Aorta (tissue), 5 donors: ENCODE data around the gene ATG14. TPM values are rescaled to one million over a fixed set of nuclear protein-coding genes. Genes with fewer than 3 reads are reported as not detected.

Experiments used
- ATAC-seq: fragments of 200-7000 bp; cut with Tn5 transposase; one replicate; pipeline ENCODE4 v1.9.1; 2022; ENCODE audit warnings: moderate library complexity; ENCODE audit not compliant: low FRiP score
- DNase-seq, 2 donors: peaks; one replicate each; pipeline ENCODE4 v3.0.0-alpha.2; 2020
- H3K27ac ChIP-seq, 2 donors: one replicate each; pipeline ENCODE4 v1.5.1; 2013; ENCODE audit warnings: low read length in 2 of 2, mild to moderate bottlenecking in 2 of 2, moderate library complexity in 2 of 2, control low read depth in 1 of 2, inconsistent platforms in 1 of 2, low read depth in 1 of 2
- H3K27me3 ChIP-seq, 2 donors: one replicate each; pipeline ENCODE4 v1.6.1; 2013; ENCODE audit warnings: control low read depth in 1 of 2, low read length in 1 of 2, mild to moderate bottlenecking in 1 of 2, moderate library complexity in 1 of 2; ENCODE audit not compliant: insufficient read depth in 2 of 2, control insufficient read depth in 1 of 2
- H3K36me3 ChIP-seq, 2 donors: one replicate each; pipeline ENCODE4 v1.6.1; 2013; ENCODE audit warnings: control low read depth in 1 of 2, low read length in 1 of 2, mild to moderate bottlenecking in 1 of 2; ENCODE audit not compliant: insufficient read depth in 2 of 2, control insufficient read depth in 1 of 2
- H3K4me1 ChIP-seq, 2 donors: one replicate each; pipeline ENCODE4 v1.6.1; 2013; ENCODE audit warnings: low read length in 2 of 2, control low read depth in 1 of 2, mild to moderate bottlenecking in 1 of 2, moderate library complexity in 1 of 2; ENCODE audit not compliant: insufficient read depth in 2 of 2, control insufficient read depth in 1 of 2
- H3K4me3 ChIP-seq, 2 donors: one replicate each; pipeline ENCODE4 v1.5.1; 2013; ENCODE audit warnings: low read length in 2 of 2, control low read depth in 1 of 2, mild to moderate bottlenecking in 1 of 2
- H3K9me3 ChIP-seq: one replicate; pipeline ENCODE4 v1.6.1; 2013; ENCODE audit warnings: mild to moderate bottlenecking, low read length; ENCODE audit not compliant: control insufficient read depth
- WGBS, 2 donors: extraction: QIAGEN DNeasy Blood & Tissue Kit; methylation state at CpG; one replicate each; pipeline ENCODE4 v1.1.7; 2013; 5-methylcytosine and 5-hydroxymethylcytosine counted together
- intact Hi-C, 2 donors: fragments of 100-400 bp; cut with DNase I; formaldehyde crosslinking; loops; one replicate each; pipeline versions ENCODE4 v1.14.2 to v1.15.0; 2022
- polyA plus RNA-seq, 2 donors: library from polyadenylated mRNA; stranded (reverse); fragments of 200-250 nt; gene quantifications; one replicate each; pipeline ENCODE4 v1.2.3, GENCODE V29; 2013
- total RNA-seq, 2 donors: library from RNA; stranded (reverse); fragmentation: NEBNext Ultra II Directional; extraction: Animal tissue kit (Norgen Biotek cat#: 25700); gene quantifications; one replicate each; pipeline ENCODE4 v1.2.1, GENCODE V29; 2021
- donor health status: healthy with polysubstance abuse.
- donor health status: Bipolar disorder and iron deficiency.
- donor health status: DM: no; HTN: no; CAD: no.
- donor health status: DM: no; HTN: no; CAD: no.
- donor health status: DM: yes; HTN: yes; CAD: no.

ATG14 gene
- total and polyA plus RNA-seq, 4 donors: 6.0 to 19.4 (median 15.1) TPM

DNA sequence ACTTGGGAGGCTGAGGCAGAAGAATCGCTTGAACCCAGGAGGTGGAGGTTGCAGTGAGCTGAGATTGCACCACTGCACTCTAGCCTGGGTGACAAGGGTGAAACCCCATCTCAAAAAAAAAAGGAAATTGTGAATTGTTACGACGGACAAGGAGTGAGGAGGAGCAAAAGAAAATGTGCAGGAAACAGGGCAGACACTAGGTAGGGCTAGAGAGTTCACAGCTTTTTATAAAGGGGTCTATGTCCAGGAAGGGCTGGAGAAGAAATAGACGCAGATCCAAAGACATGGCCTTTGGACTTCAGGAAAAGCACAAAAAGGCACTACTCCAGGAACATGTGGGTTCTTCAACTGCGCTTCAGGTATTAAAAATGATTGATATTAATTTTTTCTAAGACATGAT lies 34.4 kb downstream of the ATG14 start:
- WGBS, 2 donors: 85 to 92% methylated on average over 5 of the region's 5 CpGs
- Histone ChIP-seq H3K4me1 (peaks cover 0 to 6% of the 10 kb centered on the region in 2 donors), H3K27me3 (no peaks in the 10 kb centered on the region), H3K9me3 (no peaks in the 10 kb centered on the region), H3K36me3 (peaks cover 7 to 8% of the 10 kb centered on the region in 2 donors), H3K4me3 (no peak overlapping the region), H3K27ac (no peak overlapping the region)
- DNase-seq: no peak
- no peak for ATAC-seq
- intact Hi-C loops: no loop called here

DNA sequence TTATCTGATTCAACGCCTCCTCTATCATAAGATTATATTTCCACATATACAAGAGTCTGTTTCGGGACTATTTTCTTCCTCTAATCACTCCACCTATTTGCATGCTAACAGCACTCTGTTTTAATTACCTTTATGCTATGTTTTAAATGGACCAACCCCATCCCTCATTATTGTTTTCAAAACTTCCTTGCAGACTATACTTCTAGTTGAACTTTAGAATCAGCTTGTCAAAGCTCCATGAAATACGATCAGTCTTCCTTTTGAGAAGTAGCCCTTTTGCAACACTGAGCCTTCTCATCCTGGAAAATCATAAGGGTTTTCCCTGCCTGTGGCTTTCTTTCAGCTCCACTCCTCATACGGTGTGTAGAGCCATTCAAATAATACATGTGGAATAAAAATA lies 36.9 kb downstream of the ATG14 start:
- 92 to 95% methylated on average over 4 of the region's 4 CpGs for WGBS, 2 donors
- H3K36me3 ChIP-seq: peaks cover 5 to 7% of the 10 kb centered on the region in 2 donors

DNA sequence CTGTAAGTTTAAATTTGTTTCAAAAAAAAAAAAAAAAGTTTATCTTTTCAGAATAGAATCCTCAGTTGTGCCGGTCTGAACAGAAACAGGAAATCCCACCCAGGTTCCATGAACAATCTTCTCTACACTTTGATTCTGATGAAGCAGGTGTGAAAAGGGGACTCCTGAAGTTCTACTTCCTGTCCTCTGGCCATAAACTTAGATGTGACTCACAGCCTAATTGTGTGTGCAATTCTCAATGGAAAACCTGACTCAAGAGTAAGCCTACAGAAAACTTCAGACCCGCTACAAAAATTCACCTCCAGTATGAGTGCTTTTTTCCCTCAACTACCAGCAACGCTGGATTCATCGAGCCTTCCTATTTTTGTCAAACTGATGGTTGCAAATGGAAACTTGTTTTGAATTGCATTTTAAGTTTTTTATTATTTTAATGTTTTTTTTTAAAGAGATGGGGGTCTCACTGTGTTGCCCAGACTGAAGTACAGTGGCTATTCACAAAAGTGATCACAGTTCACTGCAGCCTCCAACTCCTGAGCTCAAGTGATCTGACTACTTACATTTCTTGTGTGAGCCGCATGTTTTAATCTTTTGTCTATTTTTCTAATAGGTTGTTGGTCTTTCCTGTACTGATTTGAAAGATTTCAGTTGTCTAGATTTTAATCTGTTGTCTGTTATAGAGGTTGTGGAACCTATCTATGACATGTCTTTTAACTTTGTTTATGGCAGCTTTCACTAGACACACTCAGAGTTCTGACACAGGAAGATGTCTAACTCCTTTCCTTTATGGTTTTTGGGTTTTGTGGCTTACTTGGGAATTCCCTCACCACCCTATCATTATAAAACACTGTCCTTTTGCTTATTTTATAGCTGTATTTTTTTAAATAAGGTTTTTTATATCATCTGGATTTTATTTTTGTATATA lies 37.6 kb downstream of the ATG14 start:
- no peak for ATAC-seq
- peaks cover 5 to 8% of the 10 kb centered on the region in 2 donors for H3K36me3 ChIP-seq
- DNase-seq: no peak
- no peaks in the 10 kb centered on the region for H3K4me1 ChIP-seq
- H3K27me3 ChIP-seq: no peaks in the 10 kb centered on the region
- no peak overlapping the region for H3K27ac ChIP-seq
- intact Hi-C loops: no loop called here
- WGBS, 2 donors: 85 to 90% methylated on average over 5 of the region's 5 CpGs
- no peak overlapping the region for H3K4me3 ChIP-seq
- no peaks in the 10 kb centered on the region for H3K9me3 ChIP-seq

More for the DNA sequence above, 36.9 kb downstream of the ATG14 start:
- Histone ChIP-seq H3K4me3 (no peak overlapping the region), H3K27ac (no peak overlapping the region), H3K9me3 (no peaks in the 10 kb centered on the region), H3K27me3 (no peaks in the 10 kb centered on the region), H3K4me1 (no peaks in the 10 kb centered on the region)
- intact Hi-C loops: no loop called here
- DNase-seq: no peak
- ATAC-seq: no peak

DNA sequence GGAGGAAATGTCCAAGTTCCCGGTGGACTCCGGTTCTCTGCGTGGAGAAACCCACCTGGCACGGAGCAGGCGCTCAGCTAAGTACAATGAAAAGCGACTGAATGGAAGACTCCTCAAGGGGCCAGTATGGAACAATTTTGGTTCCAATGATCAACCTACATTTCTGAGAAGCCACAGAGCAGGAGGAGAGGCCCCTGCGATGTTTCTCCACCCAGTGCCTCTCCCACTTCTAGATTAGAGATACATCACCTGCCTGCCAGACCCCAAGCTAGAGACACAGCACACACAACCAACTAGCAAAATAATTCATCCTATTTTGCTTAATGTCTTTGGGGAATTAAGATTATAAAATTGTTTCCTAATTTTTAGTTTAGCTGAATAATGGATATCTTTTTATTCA lies 38.8 kb downstream of the ATG14 start:
- H3K36me3 ChIP-seq: peaks cover 5 to 8% of the 10 kb centered on the region in 2 donors

DNA sequence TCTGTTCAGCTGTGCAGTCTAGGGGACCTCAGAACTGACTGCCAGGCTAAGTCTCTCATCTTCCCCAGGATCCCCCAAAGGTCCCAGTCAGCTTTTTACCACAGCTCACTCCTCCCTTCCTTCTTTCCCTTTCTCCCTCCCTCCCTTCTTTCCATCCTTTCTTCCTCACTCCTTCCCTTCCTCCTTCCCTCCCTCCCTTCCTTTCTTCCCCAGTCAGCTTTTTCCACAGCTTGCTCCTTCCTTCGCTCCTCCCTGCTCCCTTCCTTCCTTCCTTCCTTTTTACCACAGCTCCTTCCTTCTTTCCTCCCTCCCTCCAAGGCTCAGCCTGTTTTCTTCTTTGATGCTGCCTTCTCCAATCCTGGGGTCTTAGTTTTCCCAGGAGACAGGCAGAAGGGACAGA lies 39.2 kb downstream of the ATG14 start:
- intact Hi-C loops: no loop called here
- Histone ChIP-seq H3K9me3 (no peaks in the 10 kb centered on the region), H3K4me1 (no peaks in the 10 kb centered on the region), H3K36me3 (peaks cover 5 to 8% of the 10 kb centered on the region in 2 donors), H3K4me3 (no peak overlapping the region), H3K27ac (no peak overlapping the region), H3K27me3 (no peaks in the 10 kb centered on the region)
- DNase-seq: no peak
- no peak for ATAC-seq
- WGBS, 2 donors: 92 to 100% methylated on average over 1 of the region's 1 CpG

More for the DNA sequence above, 38.8 kb downstream of the ATG14 start:
- Histone ChIP-seq H3K27ac (no peak overlapping the region), H3K9me3 (no peaks in the 10 kb centered on the region), H3K4me3 (no peak overlapping the region), H3K27me3 (no peaks in the 10 kb centered on the region), H3K4me1 (no peaks in the 10 kb centered on the region)
- intact Hi-C loops: no loop called here
- 86 to 93% methylated on average over 7 of the region's 7 CpGs for WGBS, 2 donors
- ATAC-seq: no peak
- no peak for DNase-seq

DNA sequence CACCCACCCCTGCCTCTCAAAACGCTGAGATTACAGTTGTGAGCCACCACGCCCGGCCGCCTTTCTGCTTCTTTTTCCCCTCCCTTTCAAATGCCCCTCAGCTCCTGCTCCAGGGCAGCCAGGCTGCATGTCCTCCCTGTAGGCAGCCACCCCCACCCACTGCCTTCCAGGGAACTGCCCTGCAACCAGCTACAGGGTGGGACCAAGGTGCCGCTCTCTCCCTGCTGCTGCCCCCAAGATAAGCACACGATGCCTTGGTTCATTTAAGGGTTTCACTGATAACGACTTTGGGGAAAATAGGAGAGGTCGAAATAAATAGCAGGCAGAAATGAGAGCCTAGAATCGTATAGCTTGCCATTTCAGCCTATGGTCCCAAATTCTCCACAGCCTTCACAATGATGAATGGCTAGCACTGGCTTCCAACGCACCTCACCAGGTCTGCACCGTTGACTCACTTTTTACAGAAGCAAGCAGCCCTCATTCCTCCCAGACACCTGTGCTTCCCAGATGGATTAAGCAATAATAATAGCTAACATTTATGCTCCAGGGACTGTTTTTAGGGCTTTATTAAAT lies 40.7 kb downstream of the ATG14 start:
- intact Hi-C loops: no loop called here
- 87 to 88% methylated on average over 11 of the region's 11 CpGs for WGBS, 2 donors
- no peak for ATAC-seq

DNA sequence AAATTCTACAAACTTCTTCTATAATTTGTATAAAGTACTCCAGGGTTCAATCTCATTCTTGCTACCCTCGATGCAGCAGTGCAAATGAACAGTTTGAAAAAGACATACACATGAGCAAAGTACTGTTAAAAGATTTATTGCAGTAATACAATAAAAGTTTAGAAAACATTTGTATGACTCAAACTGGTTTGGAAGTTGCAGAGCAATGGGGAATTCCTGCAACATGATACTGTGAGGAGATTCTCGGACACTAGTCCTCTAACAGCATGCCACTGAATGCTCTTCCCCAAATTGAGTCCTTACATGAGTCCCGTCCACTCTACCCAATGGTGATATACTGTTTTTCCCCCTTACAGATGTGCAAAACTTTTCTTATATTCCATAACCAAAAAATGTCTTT lies 45.4 kb downstream of the ATG14 start:
- Histone ChIP-seq H3K27me3 (no peaks in the 10 kb centered on the region), H3K9me3 (no peaks in the 10 kb centered on the region), H3K27ac (no peak overlapping the region), H3K36me3 (peaks cover 0 to 4% of the 10 kb centered on the region in 2 donors), H3K4me1 (no peaks in the 10 kb centered on the region), H3K4me3 (no peak overlapping the region)
- DNase-seq (no peak), ATAC-seq (no peak)
- WGBS, 2 donors: 76 to 78% methylated on average over 3 of the region's 3 CpGs
- intact Hi-C loops: no loop called here

More for the DNA sequence above, 40.7 kb downstream of the ATG14 start:
- no peak for DNase-seq
- Histone ChIP-seq H3K36me3 (peaks cover under 1 to 1% of the 10 kb centered on the region in 2 donors), H3K27ac (no peak overlapping the region), H3K9me3 (no peaks in the 10 kb centered on the region), H3K4me1 (no peaks in the 10 kb centered on the region), H3K27me3 (no peaks in the 10 kb centered on the region), H3K4me3 (no peak overlapping the region)

DNA sequence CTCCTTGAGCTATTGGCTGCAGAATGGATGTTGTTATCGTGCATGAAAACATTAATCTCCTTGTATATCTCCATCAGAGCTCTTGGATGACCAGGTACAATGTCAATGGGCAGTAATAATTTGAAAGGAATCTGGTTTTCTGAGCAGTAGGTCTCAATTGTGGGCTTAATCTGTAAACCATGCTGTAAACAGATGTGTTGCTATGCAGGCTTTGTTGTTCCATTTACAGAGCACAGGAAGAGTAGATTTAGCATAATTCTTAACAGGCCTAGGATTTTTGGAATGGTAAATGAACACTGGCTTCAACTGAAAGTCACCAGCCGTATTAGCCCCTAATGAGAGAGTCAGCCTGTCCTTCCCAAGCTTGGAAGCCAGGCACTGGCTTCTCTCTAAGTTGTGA lies 50.4 kb downstream of the ATG14 start:
- no peak overlapping the region for H3K4me3 ChIP-seq
- intact Hi-C loops: no loop called here
- ATAC-seq (no peak), DNase-seq (no peak)
- no peaks in the 10 kb centered on the region for H3K27me3 ChIP-seq
- H3K9me3 ChIP-seq: no peaks in the 10 kb centered on the region
- H3K4me1 ChIP-seq: no peaks in the 10 kb centered on the region
- peaks cover 0 to 4% of the 10 kb centered on the region in 2 donors for H3K36me3 ChIP-seq
- H3K27ac ChIP-seq: no peak overlapping the region
- WGBS, 2 donors: 88 to 90% methylated on average over 2 of the region's 2 CpGs

DNA sequence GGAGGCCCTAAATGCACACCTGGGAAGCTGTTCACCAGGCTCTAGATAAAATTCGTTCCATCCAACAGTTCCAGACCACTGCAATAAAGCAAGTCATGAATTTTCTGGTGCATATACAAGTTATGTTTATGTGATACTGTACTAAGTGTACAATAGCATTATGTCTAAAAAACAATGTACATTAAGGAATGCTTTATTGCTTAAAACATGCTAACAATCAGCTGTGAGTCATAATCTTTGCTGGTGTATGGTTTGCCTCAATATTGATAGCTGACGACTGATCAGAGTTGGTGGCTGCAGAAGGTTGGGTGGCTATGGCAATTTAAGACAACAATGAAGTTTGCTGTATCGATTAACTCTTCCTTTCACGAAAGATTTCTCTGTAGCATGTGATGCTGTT lies 52.3 kb downstream of the ATG14 start:
- ATAC-seq: no peak
- Histone ChIP-seq H3K27ac (no peak overlapping the region), H3K27me3 (no peaks in the 10 kb centered on the region), H3K9me3 (no peaks in the 10 kb centered on the region), H3K4me1 (no peaks in the 10 kb centered on the region), H3K36me3 (peaks cover 0 to 2% of the 10 kb centered on the region in 2 donors), H3K4me3 (no peak overlapping the region)
- no peak for DNase-seq
- intact Hi-C loops: loop anchor here (10.0 kb wide), 1 partner anchor 115 kb away; no protein-coding TSS in a partner anchor
- WGBS, 2 donors: 91 to 92% methylated on average over 4 of the region's 4 CpGs
